GM12865 (cell line): Measurements from ENCODE around the gene DNAJC1.

Experiments used
- DNase-seq: peaks from one replicate; pipeline ENCODE4 v3.0.0; 2010; ENCODE audit warnings: low read depth
- H3K4me3 ChIP-seq: 2 replicates; pipeline ENCODE4 v1.5.1; 2011; ENCODE audit warnings: mild to moderate bottlenecking, low read depth, low read length, control low read depth
- CTCF ChIP-seq: IDR thresholded peaks from 2 replicates; pipeline ENCODE4 v1.5.1; 2011; ENCODE audit warnings: low read length, control low read depth, low read depth, inconsistent platforms; ENCODE audit not compliant: insufficient read depth; ENCODE audit errors: missing control alignments

DNAJC1 gene

GRCh38 chr10:21926358-21926925 is 77.1 kb downstream of the DNAJC1 start:
- DNase-seq = no peak
- no peak for TF ChIP-seq CTCF
- H3K4me3 ChIP-seq = no peak overlapping the region

GRCh38 chr10:21925851-21926250 is 77.7 kb downstream of the DNAJC1 start:
- H3K4me3 ChIP-seq = no peak overlapping the region
- no peak for TF ChIP-seq CTCF
- no peak for DNase-seq

- H3K4me3 ChIP-seq = no peak overlapping the region
- no peak for TF ChIP-seq CTCF
- no peak for DNase-seq
These were observed 79.0 kb downstream of the DNAJC1 start for GRCh38 chr10:21924511-21924910.

- DNase-seq = no peak
- TF ChIP-seq CTCF = no peak
- H3K4me3 ChIP-seq = no peak overlapping the region
These were observed 82.9 kb downstream of the DNAJC1 start for GRCh38 chr10:21920633-21921032.

GRCh38 chr10:21919906-21920305 is 83.6 kb downstream of the DNAJC1 start:
- no peak for DNase-seq
- no peak overlapping the region for H3K4me3 ChIP-seq
- TF ChIP-seq CTCF = no peak

- TF ChIP-seq CTCF = no peak
- H3K4me3 ChIP-seq = no peak overlapping the region
- DNase-seq = no peak
These were observed 84.4 kb downstream of the DNAJC1 start for GRCh38 chr10:21919117-21919516.

GRCh38 chr10:21912625-21913024 is 90.9 kb downstream of the DNAJC1 start:
- no peak for DNase-seq
- H3K4me3 ChIP-seq = no peak overlapping the region
- TF ChIP-seq CTCF = no peak
